ENCODE measurements around the gene RBFOX2. TPM values are rescaled to one million over a fixed set of nuclear protein-coding genes. Genes with fewer than 3 reads are reported as not detected.

RBFOX2 gene
- total RNA-seq, 1 experiment from 2014 or later = 91.1 TPM

GRCh38 chr22:35986088-35986487, 42.5 kb downstream of the RBFOX2 start:
- Histone ChIP-seq H3K4me3 (ENCODE audit: low read depth, low read length) (no peak overlapping the region), H3K9me3 (no peaks in the 10 kb centered on the region), H3K27me3 (replicated peaks; ENCODE audit: control insufficient read depth, insufficient read depth, low read length) (no peaks in the 10 kb centered on the region), H3K36me3 (ENCODE audit: control insufficient read depth, insufficient read depth, low read length) (no peaks in the 10 kb centered on the region), H3K4me1 (peaks cover 20% of the 10 kb centered on the region)
- no peak for DNase-seq
- no peaks in the 10 kb centered on the region for H3K27me3 Mint-ChIP-seq (ENCODE audit: insufficient read depth, unreplicated experiment)
- no TSS peak for BruUV-seq (replicated peaks)
- CTCF ChIA-PET = no interaction called here
- POLR2A ChIA-PET = no interaction called here
- no peaks in the 10 kb centered on the region for H3K9me3 Mint-ChIP-seq (ENCODE audit: unreplicated experiment)
- H3K4me3 Mint-ChIP-seq (ENCODE audit: unreplicated experiment) = no peak overlapping the region
- no peak overlapping the region for H3K27ac Mint-ChIP-seq (ENCODE audit: unreplicated experiment)
- intact Hi-C loops (cut with micrococcal nuclease; ENCODE audit: unreplicated experiment) = no loop called here
- no peaks in the 10 kb centered on the region for H3K36me3 Mint-ChIP-seq (ENCODE audit: insufficient read depth, unreplicated experiment)
- H3K4me1 Mint-ChIP-seq (ENCODE audit: low read depth, unreplicated experiment) = peaks cover 4% of the 10 kb centered on the region
- no peak for TF ChIP-seq CTCF (IDR thresholded peaks at IDR 0.05; ENCODE audit: insufficient read depth in 1 of 2, low read depth in 1 of 2, low read length in 1 of 2, severe bottlenecking in 1 of 2, unreplicated experiment in 1 of 2)

- BruUV-seq (replicated peaks) = no TSS peak
- no peaks in the 10 kb centered on the region for H3K27me3 Mint-ChIP-seq (ENCODE audit: insufficient read depth, unreplicated experiment)
- no peak overlapping the region for H3K4me3 ChIP-seq (ENCODE audit: low read depth, low read length)
- ChIA-PET CTCF (no interaction called here), POLR2A (no interaction called here)
- no peaks in the 10 kb centered on the region for H3K27me3 ChIP-seq (replicated peaks; ENCODE audit: control insufficient read depth, insufficient read depth, low read length)
- peaks cover 20% of the 10 kb centered on the region for H3K4me1 ChIP-seq
- no peak overlapping the region for H3K27ac Mint-ChIP-seq (ENCODE audit: unreplicated experiment)
- H3K9me3 ChIP-seq = no peaks in the 10 kb centered on the region
- intact Hi-C loops (cut with micrococcal nuclease; ENCODE audit: unreplicated experiment) = no loop called here
- TF ChIP-seq CTCF (IDR thresholded peaks at IDR 0.05; ENCODE audit: insufficient read depth in 1 of 2, low read depth in 1 of 2, low read length in 1 of 2, severe bottlenecking in 1 of 2, unreplicated experiment in 1 of 2) = no peak
- peaks cover 4% of the 10 kb centered on the region for H3K4me1 Mint-ChIP-seq (ENCODE audit: low read depth, unreplicated experiment)
- H3K36me3 ChIP-seq (ENCODE audit: control insufficient read depth, insufficient read depth, low read length) = no peaks in the 10 kb centered on the region
- H3K9me3 Mint-ChIP-seq (ENCODE audit: unreplicated experiment) = no peaks in the 10 kb centered on the region
- no peaks in the 10 kb centered on the region for H3K36me3 Mint-ChIP-seq (ENCODE audit: insufficient read depth, unreplicated experiment)
- DNase-seq = no peak
- no peak overlapping the region for H3K4me3 Mint-ChIP-seq (ENCODE audit: unreplicated experiment)
Observed at GRCh38 chr22:35985371-35985770, 43.3 kb downstream of the RBFOX2 start.

- no peaks in the 10 kb centered on the region for H3K36me3 ChIP-seq (ENCODE audit: control insufficient read depth, insufficient read depth, low read length)
- Mint-ChIP-seq H3K36me3 (ENCODE audit: insufficient read depth, unreplicated experiment) (no peaks in the 10 kb centered on the region), H3K4me3 (ENCODE audit: unreplicated experiment) (no peak overlapping the region), H3K4me1 (ENCODE audit: low read depth, unreplicated experiment) (peaks cover 4% of the 10 kb centered on the region), H3K27ac (ENCODE audit: unreplicated experiment) (no peak overlapping the region), H3K27me3 (ENCODE audit: insufficient read depth, unreplicated experiment) (no peaks in the 10 kb centered on the region), H3K9me3 (ENCODE audit: unreplicated experiment) (no peaks in the 10 kb centered on the region)
- DNase-seq = no peak
- no peaks in the 10 kb centered on the region for H3K9me3 ChIP-seq
- ChIA-PET POLR2A (no interaction called here), CTCF (no interaction called here)
- no TSS peak for BruUV-seq (replicated peaks)
- no peak overlapping the region for H3K4me3 ChIP-seq (ENCODE audit: low read depth, low read length)
- peaks cover 20% of the 10 kb centered on the region for H3K4me1 ChIP-seq
- H3K27me3 ChIP-seq (replicated peaks; ENCODE audit: control insufficient read depth, insufficient read depth, low read length) = no peaks in the 10 kb centered on the region
- no peak for TF ChIP-seq CTCF (IDR thresholded peaks at IDR 0.05; ENCODE audit: insufficient read depth in 1 of 2, low read depth in 1 of 2, low read length in 1 of 2, severe bottlenecking in 1 of 2, unreplicated experiment in 1 of 2)
- intact Hi-C loops (cut with micrococcal nuclease; ENCODE audit: unreplicated experiment) = no loop called here
Observed at GRCh38 chr22:35984183-35985175, 44.1 kb downstream of the RBFOX2 start.

Data from Caco-2 (cell line).